ENCODE data around the gene GUCY2F.

DNA sequence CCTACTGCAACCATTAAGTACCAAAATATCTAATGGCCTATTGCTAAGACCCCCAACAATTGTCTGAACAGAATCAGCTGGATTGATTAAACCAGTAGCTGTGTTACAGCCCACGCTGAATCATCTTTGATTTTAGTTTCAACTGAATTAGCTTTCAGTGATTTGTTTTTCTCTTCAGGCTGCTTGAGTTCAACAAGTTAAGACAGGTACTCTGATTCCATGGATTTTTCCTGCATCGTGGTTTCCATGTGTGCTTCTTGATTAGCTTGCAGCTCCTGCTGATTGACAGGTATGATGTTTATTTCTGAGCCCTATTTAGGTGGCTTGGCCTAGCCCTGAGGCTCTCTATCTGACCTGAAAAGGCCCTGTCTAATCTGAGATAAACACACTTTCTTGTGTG lies 91.3 kb downstream of the GUCY2F start:
- TF ChIP-seq, protein P1, sequence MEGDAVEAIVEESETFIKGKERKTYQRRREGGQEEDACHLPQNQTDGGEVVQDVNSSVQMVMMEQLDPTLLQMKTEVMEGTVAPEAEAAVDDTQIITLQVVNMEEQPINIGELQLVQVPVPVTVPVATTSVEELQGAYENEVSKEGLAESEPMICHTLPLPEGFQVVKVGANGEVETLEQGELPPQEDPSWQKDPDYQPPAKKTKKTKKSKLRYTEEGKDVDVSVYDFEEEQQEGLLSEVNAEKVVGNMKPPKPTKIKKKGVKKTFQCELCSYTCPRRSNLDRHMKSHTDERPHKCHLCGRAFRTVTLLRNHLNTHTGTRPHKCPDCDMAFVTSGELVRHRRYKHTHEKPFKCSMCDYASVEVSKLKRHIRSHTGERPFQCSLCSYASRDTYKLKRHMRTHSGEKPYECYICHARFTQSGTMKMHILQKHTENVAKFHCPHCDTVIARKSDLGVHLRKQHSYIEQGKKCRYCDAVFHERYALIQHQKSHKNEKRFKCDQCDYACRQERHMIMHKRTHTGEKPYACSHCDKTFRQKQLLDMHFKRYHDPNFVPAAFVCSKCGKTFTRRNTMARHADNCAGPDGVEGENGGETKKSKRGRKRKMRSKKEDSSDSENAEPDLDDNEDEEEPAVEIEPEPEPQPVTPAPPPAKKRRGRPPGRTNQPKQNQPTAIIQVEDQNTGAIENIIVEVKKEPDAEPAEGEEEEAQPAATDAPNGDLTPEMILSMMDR (conservative IDR thresholded peaks at IDR 0.05 in 1 of 2, IDR thresholded peaks at IDR 0.05 in 1 of 2; ENCODE audit: low read depth in 1 of 2, low read length in 2 of 2), result no peak
- no peak for TF ChIP-seq EZH2 (IDR thresholded peaks at IDR 0.05; ENCODE audit: low read length, missing control alignments)
